Fibroblast of upper back skin (primary cell): ENCODE data around the gene CKMT2.

ENCODE experiments used
- DNase-seq: peaks from one replicate; pipeline ENCODE4 v3.0.0-alpha.2; 2013

Gene CKMT2

GRCh38 chr5:81313278-81313677 lies 80.2 kb downstream of the CKMT2 start:
- no peak for DNase-seq

GRCh38 chr5:81313686-81314085 lies 80.6 kb downstream of the CKMT2 start:
- no peak for DNase-seq

GRCh38 chr5:81314581-81314980 lies 81.5 kb downstream of the CKMT2 start:
- DNase-seq: peak; percentile 50

GRCh38 chr5:81315336-81315735 lies 82.2 kb downstream of the CKMT2 start:
- DNase-seq: peak; percentile 80

- no peak for DNase-seq
Observed at GRCh38 chr5:81315830-81316229, 82.7 kb downstream of the CKMT2 start.
